ENCODE measurements around the gene TMEM187.
A peak's percentile ranks its signal among the peaks of the same experiment; 100 is the strongest.
"Not testable (repeated sequence)": the region's sequence is repeated elsewhere in the genome, so short reads cannot be mapped to it uniquely, and the experiment has no call there.

The TMEM187 gene

DNA sequence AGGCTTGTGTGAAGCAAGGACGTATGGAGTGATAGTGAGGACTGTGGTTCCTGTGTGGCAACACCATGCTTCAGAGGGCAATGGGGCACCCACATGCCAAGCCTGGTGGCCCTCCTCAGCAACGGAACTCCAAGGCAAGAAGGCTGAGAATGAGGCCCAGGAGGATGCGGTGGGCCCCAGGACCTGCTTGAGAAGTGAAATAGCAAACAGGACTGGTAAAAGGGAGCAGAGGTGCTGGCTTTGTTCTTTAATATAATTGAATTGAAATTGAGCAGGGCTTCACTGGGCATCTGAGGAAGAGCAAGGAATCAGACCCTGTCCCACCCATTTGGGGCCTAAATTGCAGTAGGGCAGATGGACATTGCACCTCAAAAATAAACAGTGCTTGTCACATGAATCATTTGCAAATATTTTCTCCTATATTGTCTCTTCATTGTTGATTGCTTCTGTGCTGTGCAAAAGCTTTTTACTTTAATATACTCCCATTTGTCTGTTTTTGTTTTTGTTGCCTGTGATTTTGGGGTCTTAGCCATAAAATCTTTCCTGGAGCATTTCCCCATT, 2.3 kb downstream of the TMEM187 start:
- peaks cover 0 to 23% (median 20%) of the 10 kb centered on the region in 4 experiments for H3K4me1 ChIP-seq (ENCODE audit: control extremely low read depth in 1 of 4, control insufficient read depth in 4 of 4, insufficient read depth in 4 of 4, low read length in 3 of 4)
- no peak overlapping the region for H3K4me3 ChIP-seq (ENCODE audit: control insufficient read depth in 1 of 7, extremely low read depth in 1 of 7, insufficient read depth in 4 of 7, low read depth in 2 of 7, low read length in 6 of 7)
- WGBS (ENCODE audit: insufficient coverage), result 80% methylated on average over 3 of the region's 3 CpGs
- no peak for DNase-seq
- peaks cover 0 to 1% (median 0%) of the 10 kb centered on the region in 4 experiments for H3K36me3 ChIP-seq (ENCODE audit: control insufficient read depth in 4 of 4, insufficient read depth in 4 of 4, low read length in 3 of 4)
- POLR2A ChIA-PET, result interaction anchor here (0.6 kb wide), 1 partner anchor 46 kb away, joined by 3 read pairs; no protein-coding TSS in a partner anchor
- H3K27ac ChIP-seq (ENCODE audit: insufficient read depth in 1 of 2, low read depth in 1 of 2, low read length in 2 of 2, poor library complexity in 1 of 2, severe bottlenecking in 2 of 2), result peak overlapping the region in 1 of 2 experiments; percentile 99
- CTCF ChIA-PET, result interaction anchor here (0.5 kb wide), 1 partner anchor 91 kb away, joined by 3 read pairs; no protein-coding TSS in a partner anchor
- H3K27me3 ChIP-seq (replicated peaks in 2 of 5; ENCODE audit: control insufficient read depth in 4 of 5, insufficient read depth in 5 of 5, low read length in 4 of 5), result peaks cover 0 to under 1% (median 0%) of the 10 kb centered on the region in 5 experiments
- H3K9me3 ChIP-seq (ENCODE audit: control extremely low read depth in 1 of 5, control insufficient read depth in 4 of 5, insufficient read depth in 2 of 5, low read depth in 1 of 5, low read length in 4 of 5), result no peaks in the 10 kb centered on the region

DNA sequence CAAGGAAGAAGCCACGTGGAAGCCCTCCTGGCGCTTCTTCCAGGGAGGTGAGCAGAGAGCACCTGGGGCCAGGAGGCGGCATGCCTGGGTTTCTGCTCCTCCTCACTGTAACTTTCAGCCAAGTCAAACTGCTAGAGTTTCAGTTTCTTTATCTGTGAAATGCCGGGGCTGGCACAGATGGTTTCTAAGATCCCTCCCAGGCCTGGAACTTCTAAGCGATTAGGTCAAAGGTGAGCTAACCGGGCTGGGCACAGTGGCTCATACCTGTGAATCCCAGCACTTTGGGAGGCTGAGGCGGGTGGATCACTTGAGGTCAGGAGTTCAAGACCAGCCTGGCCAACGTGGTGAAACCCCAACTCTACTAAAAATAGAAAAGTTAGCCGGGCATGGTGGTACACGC, 7.8 kb downstream of the TMEM187 start:
- DNase-seq; H3K4me3 ChIP-seq (ENCODE audit: control insufficient read depth in 1 of 7, extremely low read depth in 1 of 7, insufficient read depth in 4 of 7, low read depth in 2 of 7, low read length in 6 of 7); POLR2A ChIA-PET; H3K9me3 ChIP-seq (ENCODE audit: control extremely low read depth in 1 of 5, control insufficient read depth in 4 of 5, insufficient read depth in 2 of 5, low read depth in 1 of 5, low read length in 4 of 5); H3K36me3 ChIP-seq (ENCODE audit: control insufficient read depth in 4 of 4, insufficient read depth in 4 of 4, low read length in 3 of 4); H3K27ac ChIP-seq (ENCODE audit: insufficient read depth in 1 of 2, low read depth in 1 of 2, low read length in 2 of 2, poor library complexity in 1 of 2, severe bottlenecking in 2 of 2): not testable (repeated sequence)
- CTCF ChIA-PET, result interaction anchor here (0.8 to 1.4 kb wide), 3 partner anchors 12 to 33 kb away, joined by 3 to 4 read pairs (median 3); no protein-coding TSS in a partner anchor
- WGBS (ENCODE audit: insufficient coverage), result 76% methylated on average over 7 of the region's 10 CpGs
- Histone ChIP-seq H3K4me1 (ENCODE audit: control extremely low read depth in 1 of 4, control insufficient read depth in 4 of 4, insufficient read depth in 4 of 4, low read length in 3 of 4) (peaks cover 9 to 45% (median 41%) of the 10 kb centered on the region in 4 experiments), H3K27me3 (replicated peaks in 2 of 5; ENCODE audit: control insufficient read depth in 4 of 5, insufficient read depth in 5 of 5, low read length in 4 of 5) (peaks cover 0 to 25% (median 0%) of the 10 kb centered on the region in 5 experiments)

DNA sequence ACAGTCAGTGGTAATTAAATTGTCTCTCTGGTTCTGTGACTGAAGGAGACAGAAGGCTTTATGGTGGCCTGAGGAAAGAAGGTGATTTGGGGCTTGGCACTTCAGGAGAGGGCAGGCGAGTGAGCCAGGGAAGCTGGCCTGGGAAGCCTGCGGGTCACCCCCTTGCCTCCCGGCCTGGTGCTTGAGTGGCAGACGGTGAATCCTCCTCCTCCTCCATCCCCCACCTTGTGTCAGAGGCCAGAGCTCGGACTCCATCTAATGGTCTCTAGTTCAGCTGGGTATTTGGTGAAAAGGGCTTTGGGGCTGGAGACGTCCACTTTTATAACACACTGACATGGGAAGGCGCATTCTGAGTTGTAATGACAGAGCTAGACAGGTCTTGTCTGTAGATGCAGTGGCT, 8.7 kb downstream of the TMEM187 start:
- ChIA-PET CTCF (no interaction called here), POLR2A (no interaction called here)
- Histone ChIP-seq H3K27me3 (replicated peaks in 2 of 5; ENCODE audit: control insufficient read depth in 4 of 5, insufficient read depth in 5 of 5, low read length in 4 of 5) (peaks cover 0 to 25% (median 0%) of the 10 kb centered on the region in 5 experiments), H3K4me1 (ENCODE audit: control extremely low read depth in 1 of 4, control insufficient read depth in 4 of 4, insufficient read depth in 4 of 4, low read length in 3 of 4) (peaks cover 9 to 48% (median 43%) of the 10 kb centered on the region in 4 experiments), H3K36me3 (ENCODE audit: control insufficient read depth in 4 of 4, insufficient read depth in 4 of 4, low read length in 3 of 4) (no peaks in the 10 kb centered on the region), H3K27ac (ENCODE audit: insufficient read depth in 1 of 2, low read depth in 1 of 2, low read length in 2 of 2, poor library complexity in 1 of 2, severe bottlenecking in 2 of 2) (no peak overlapping the region), H3K4me3 (ENCODE audit: control insufficient read depth in 1 of 7, extremely low read depth in 1 of 7, insufficient read depth in 4 of 7, low read depth in 2 of 7, low read length in 6 of 7) (peak overlapping the region in 2 of 7 experiments; percentile 22 to 23), H3K9me3 (ENCODE audit: control extremely low read depth in 1 of 5, control insufficient read depth in 4 of 5, insufficient read depth in 2 of 5, low read depth in 1 of 5, low read length in 4 of 5) (no peaks in the 10 kb centered on the region)
- DNase-seq, result no peak
- 81% methylated on average over 5 of the region's 7 CpGs for WGBS (ENCODE audit: insufficient coverage)

DNA sequence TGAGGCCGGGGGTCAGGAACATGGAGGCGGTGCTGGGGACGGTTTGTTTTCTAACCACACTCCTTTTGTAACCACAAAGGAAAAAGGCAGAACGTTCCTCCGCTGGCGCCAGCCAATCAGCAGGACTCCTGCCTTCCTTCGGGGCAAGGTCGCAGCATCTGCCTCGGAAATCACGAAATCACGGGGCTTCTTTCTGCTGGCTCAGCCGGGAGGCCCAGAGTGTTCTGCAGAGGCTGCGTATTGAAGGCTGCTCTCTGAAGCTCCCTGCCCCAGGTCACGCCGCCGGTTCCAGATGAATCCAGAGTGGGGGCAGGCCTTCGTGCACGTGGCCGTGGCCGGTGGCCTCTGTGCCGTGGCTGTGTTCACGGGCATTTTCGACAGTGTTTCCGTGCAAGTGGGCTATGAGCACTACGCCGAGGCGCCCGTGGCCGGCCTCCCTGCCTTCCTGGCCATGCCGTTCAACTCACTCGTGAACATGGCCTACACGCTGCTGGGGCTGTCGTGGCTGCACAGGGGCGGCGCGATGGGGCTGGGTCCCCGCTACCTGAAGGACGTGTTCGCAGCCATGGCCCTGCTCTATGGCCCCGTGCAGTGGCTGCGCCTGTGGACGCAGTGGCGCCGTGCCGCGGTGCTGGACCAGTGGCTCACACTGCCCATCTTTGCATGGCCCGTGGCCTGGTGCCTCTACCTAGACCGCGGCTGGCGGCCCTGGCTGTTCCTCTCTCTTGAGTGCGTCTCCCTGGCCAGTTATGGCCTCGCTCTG, 9.4 kb downstream of the TMEM187 start:
- peak overlapping the region in 2 of 7 experiments; percentile 22 to 23 for H3K4me3 ChIP-seq (ENCODE audit: control insufficient read depth in 1 of 7, extremely low read depth in 1 of 7, insufficient read depth in 4 of 7, low read depth in 2 of 7, low read length in 6 of 7)
- CTCF ChIA-PET, result no interaction called here
- DNase-seq, result peak; percentile 55 to 87 (median 84)
- H3K27ac ChIP-seq (ENCODE audit: insufficient read depth in 1 of 2, low read depth in 1 of 2, low read length in 2 of 2, poor library complexity in 1 of 2, severe bottlenecking in 2 of 2), result no peak overlapping the region
- H3K27me3 ChIP-seq (replicated peaks in 2 of 5; ENCODE audit: control insufficient read depth in 4 of 5, insufficient read depth in 5 of 5, low read length in 4 of 5), result peaks cover 0 to 25% (median 0%) of the 10 kb centered on the region in 5 experiments
- H3K9me3 ChIP-seq (ENCODE audit: control extremely low read depth in 1 of 5, control insufficient read depth in 4 of 5, insufficient read depth in 2 of 5, low read depth in 1 of 5, low read length in 4 of 5), result no peaks in the 10 kb centered on the region
- 68% methylated on average over 51 of the region's 52 CpGs for WGBS (ENCODE audit: insufficient coverage)
- no peaks in the 10 kb centered on the region for H3K36me3 ChIP-seq (ENCODE audit: control insufficient read depth in 4 of 4, insufficient read depth in 4 of 4, low read length in 3 of 4)
- H3K4me1 ChIP-seq (ENCODE audit: control extremely low read depth in 1 of 4, control insufficient read depth in 4 of 4, insufficient read depth in 4 of 4, low read length in 3 of 4), result peaks cover 9 to 53% (median 44%) of the 10 kb centered on the region in 4 experiments
- POLR2A ChIA-PET, result no interaction called here

DNA sequence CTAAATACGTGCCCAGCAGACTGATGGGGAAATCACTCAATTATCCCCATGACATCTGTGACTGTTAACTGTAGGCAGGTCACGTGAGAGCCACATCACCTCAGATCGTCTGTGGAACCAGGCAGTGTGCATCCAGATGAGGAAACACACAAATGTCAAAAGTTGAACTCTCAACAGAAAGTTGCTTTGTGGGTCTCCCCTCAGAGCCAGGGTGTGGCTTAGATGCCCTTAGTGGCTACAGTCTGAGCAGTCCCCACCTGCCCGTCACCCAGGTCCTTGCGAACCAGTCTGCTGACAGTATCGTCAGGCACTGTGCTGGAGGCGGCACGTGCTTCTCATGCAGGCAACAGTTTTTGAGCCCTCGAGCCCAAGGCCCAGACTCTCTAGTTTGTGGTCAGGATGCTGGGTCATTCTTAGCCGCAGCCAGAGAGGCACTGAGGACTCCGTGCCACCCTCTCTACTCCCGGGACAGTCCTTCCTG, 10.8 kb downstream of the TMEM187 start:
- WGBS (ENCODE audit: insufficient coverage), result 83% methylated on average over 11 of the region's 12 CpGs
- H3K27me3 ChIP-seq (replicated peaks in 2 of 5; ENCODE audit: control insufficient read depth in 4 of 5, insufficient read depth in 5 of 5, low read length in 4 of 5), result peaks cover 0 to 25% (median 0%) of the 10 kb centered on the region in 5 experiments
- POLR2A ChIA-PET, result no interaction called here
- no peak overlapping the region for H3K4me3 ChIP-seq (ENCODE audit: control insufficient read depth in 1 of 7, extremely low read depth in 1 of 7, insufficient read depth in 4 of 7, low read depth in 2 of 7, low read length in 6 of 7)
- no peak for DNase-seq
- no peaks in the 10 kb centered on the region for H3K36me3 ChIP-seq (ENCODE audit: control insufficient read depth in 4 of 4, insufficient read depth in 4 of 4, low read length in 3 of 4)
- CTCF ChIA-PET, result no interaction called here
- no peak overlapping the region for H3K27ac ChIP-seq (ENCODE audit: insufficient read depth in 1 of 2, low read depth in 1 of 2, low read length in 2 of 2, poor library complexity in 1 of 2, severe bottlenecking in 2 of 2)
- no peaks in the 10 kb centered on the region for H3K9me3 ChIP-seq (ENCODE audit: control extremely low read depth in 1 of 5, control insufficient read depth in 4 of 5, insufficient read depth in 2 of 5, low read depth in 1 of 5, low read length in 4 of 5)
- peaks cover 9 to 56% (median 46%) of the 10 kb centered on the region in 4 experiments for H3K4me1 ChIP-seq (ENCODE audit: control extremely low read depth in 1 of 4, control insufficient read depth in 4 of 4, insufficient read depth in 4 of 4, low read length in 3 of 4)

DNA sequence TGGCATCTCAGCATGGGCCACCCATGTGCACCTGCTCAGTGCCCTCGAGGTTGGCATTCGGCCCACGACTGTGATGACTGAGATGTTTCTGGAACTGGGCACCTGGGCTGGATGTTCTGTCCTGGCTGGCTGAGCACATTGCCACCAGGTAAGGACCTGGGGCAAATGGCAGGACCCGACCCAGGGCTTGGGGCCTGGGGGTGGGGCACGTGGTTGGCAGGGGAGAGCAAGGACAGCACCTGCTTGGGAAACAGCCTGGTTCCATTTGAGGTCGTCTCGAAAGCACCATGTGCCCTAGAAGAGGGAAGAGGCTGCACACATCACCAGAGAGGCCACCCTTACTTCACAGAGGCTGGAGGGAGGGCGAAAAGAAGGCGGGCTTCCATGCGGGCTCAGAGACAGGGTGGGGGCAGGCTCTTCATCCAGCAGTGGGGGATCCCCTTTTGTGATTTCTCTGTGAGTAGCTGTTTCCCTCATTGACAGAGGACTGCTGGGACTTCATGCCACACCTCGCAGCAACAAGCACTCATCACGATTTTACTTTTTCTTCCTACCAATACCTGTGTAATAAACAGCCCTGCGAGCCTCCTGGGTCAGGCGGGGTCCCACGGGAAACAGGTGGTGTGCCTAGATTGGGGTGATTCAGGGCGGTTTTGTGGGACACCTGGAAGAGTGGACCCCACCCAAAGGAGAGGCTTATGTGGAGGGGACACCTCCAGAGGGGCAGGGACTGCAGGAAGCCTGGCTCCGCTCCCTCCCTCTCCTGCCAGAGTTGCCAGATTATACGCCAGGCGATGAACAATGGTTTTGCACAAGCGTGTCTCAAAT, 12.0 kb downstream of the TMEM187 start:
- WGBS (ENCODE audit: insufficient coverage), result 78% methylated on average over 9 of the region's 20 CpGs

More for the DNA sequence above, 12.0 kb downstream of the TMEM187 start:
- Histone ChIP-seq H3K27me3 (replicated peaks in 2 of 5; ENCODE audit: control insufficient read depth in 4 of 5, insufficient read depth in 5 of 5, low read length in 4 of 5) (peaks cover 0 to 25% (median 0%) of the 10 kb centered on the region in 5 experiments), H3K4me1 (ENCODE audit: control extremely low read depth in 1 of 4, control insufficient read depth in 4 of 4, insufficient read depth in 4 of 4, low read length in 3 of 4) (peaks cover 9 to 56% (median 46%) of the 10 kb centered on the region in 4 experiments), H3K9me3 (ENCODE audit: control extremely low read depth in 1 of 5, control insufficient read depth in 4 of 5, insufficient read depth in 2 of 5, low read depth in 1 of 5, low read length in 4 of 5) (no peaks in the 10 kb centered on the region), H3K27ac (ENCODE audit: insufficient read depth in 1 of 2, low read depth in 1 of 2, low read length in 2 of 2, poor library complexity in 1 of 2, severe bottlenecking in 2 of 2) (peak overlapping the region; percentile 25 to 46), H3K4me3 (ENCODE audit: control insufficient read depth in 1 of 7, extremely low read depth in 1 of 7, insufficient read depth in 4 of 7, low read depth in 2 of 7, low read length in 6 of 7) (no peak overlapping the region), H3K36me3 (ENCODE audit: control insufficient read depth in 4 of 4, insufficient read depth in 4 of 4, low read length in 3 of 4) (no peaks in the 10 kb centered on the region)
- ChIA-PET CTCF (interaction anchor here (1.1 kb wide), 1 partner anchor 29 kb away, joined by 3 read pairs; no protein-coding TSS in a partner anchor), POLR2A (no interaction called here)
- DNase-seq, result peak in 2 of 3 donors; percentile 53 to 60

Measured in common myeloid progenitor, CD34-positive (primary cell).